ENCODE data around the gene TBC1D22A. TPM values are rescaled to one million over a fixed set of nuclear protein-coding genes. Genes with fewer than 3 reads are reported as not detected.

The TBC1D22A gene
- total RNA-seq, 2 experiments from 2014 or later = 47.2 to 49.1 TPM

GRCh38 chr22:46827136-46827780 is 64.8 kb downstream of the TBC1D22A start:
- no peak for ATAC-seq (ENCODE audit: low read depth)
- POLR2A ChIA-PET = no interaction called here
- Mint-ChIP-seq H3K4me3 (no peak overlapping the region), H3K27ac (no peak overlapping the region), H3K4me1 (peaks cover 5% of the 10 kb centered on the region), H3K9me3 (no peaks in the 10 kb centered on the region), H3K36me3 (peaks cover 36% of the 10 kb centered on the region), H3K27me3 (no peaks in the 10 kb centered on the region)
- no peak for DNase-seq

GRCh38 chr22:46827781-46828180 is 65.3 kb downstream of the TBC1D22A start:
- DNase-seq (no peak), ATAC-seq (ENCODE audit: low read depth) (no peak)
- H3K9me3 Mint-ChIP-seq = no peaks in the 10 kb centered on the region
- H3K4me1 Mint-ChIP-seq = peaks cover 5% of the 10 kb centered on the region
- no peaks in the 10 kb centered on the region for H3K27me3 Mint-ChIP-seq
- POLR2A ChIA-PET = no interaction called here
- no peak overlapping the region for H3K4me3 Mint-ChIP-seq
- peaks cover 37% of the 10 kb centered on the region for H3K36me3 Mint-ChIP-seq
- H3K27ac Mint-ChIP-seq = no peak overlapping the region

GRCh38 chr22:46828323-46828900 is 66.0 kb downstream of the TBC1D22A start:
- Mint-ChIP-seq H3K9me3 (peaks cover 2% of the 10 kb centered on the region), H3K4me3 (no peak overlapping the region)

GRCh38 chr22:46829117-46829891 is 66.9 kb downstream of the TBC1D22A start:
- Mint-ChIP-seq H3K4me1 (peaks cover 5% of the 10 kb centered on the region), H3K27me3 (no peaks in the 10 kb centered on the region), H3K36me3 (peaks cover 51% of the 10 kb centered on the region), H3K4me3 (no peak overlapping the region), H3K9me3 (peaks cover 6% of the 10 kb centered on the region), H3K27ac (no peak overlapping the region)
- DNase-seq (no peak), ATAC-seq (ENCODE audit: low read depth) (no peak)
- POLR2A ChIA-PET = no interaction called here

More at GRCh38 chr22:46828323-46828900, 66.0 kb downstream of the TBC1D22A start:
- H3K36me3 Mint-ChIP-seq = peaks cover 43% of the 10 kb centered on the region
- DNase-seq (no peak), ATAC-seq (ENCODE audit: low read depth) (no peak)
- peak overlapping the region; percentile 65 for H3K27ac Mint-ChIP-seq
- H3K27me3 Mint-ChIP-seq = no peaks in the 10 kb centered on the region
- POLR2A ChIA-PET = no interaction called here
- H3K4me1 Mint-ChIP-seq = peaks cover 5% of the 10 kb centered on the region

GRCh38 chr22:46829941-46830715 is 67.7 kb downstream of the TBC1D22A start:
- Mint-ChIP-seq H3K36me3 (peaks cover 56% of the 10 kb centered on the region), H3K9me3 (peaks cover 12% of the 10 kb centered on the region), H3K27ac (no peak overlapping the region), H3K4me1 (peaks cover 5% of the 10 kb centered on the region), H3K27me3 (no peaks in the 10 kb centered on the region), H3K4me3 (no peak overlapping the region)
- no peak for ATAC-seq (ENCODE audit: low read depth)
- POLR2A ChIA-PET = no interaction called here
- DNase-seq = no peak

GRCh38 chr22:46830841-46831240 is 68.4 kb downstream of the TBC1D22A start:
- Mint-ChIP-seq H3K4me1 (peaks cover 5% of the 10 kb centered on the region), H3K27me3 (no peaks in the 10 kb centered on the region), H3K4me3 (no peak overlapping the region), H3K27ac (peak overlapping the region; percentile 19), H3K36me3 (peaks cover 63% of the 10 kb centered on the region), H3K9me3 (peaks cover 15% of the 10 kb centered on the region)
- DNase-seq (no peak), ATAC-seq (ENCODE audit: low read depth) (no peak)
- POLR2A ChIA-PET = no interaction called here

GRCh38 chr22:46833228-46833627 is 70.8 kb downstream of the TBC1D22A start:
- H3K27me3 Mint-ChIP-seq = no peaks in the 10 kb centered on the region
- DNase-seq = no peak
- no peak for ATAC-seq (ENCODE audit: low read depth)
- peaks cover 20% of the 10 kb centered on the region for H3K9me3 Mint-ChIP-seq
- H3K36me3 Mint-ChIP-seq = peaks cover 64% of the 10 kb centered on the region
- no peak overlapping the region for H3K4me3 Mint-ChIP-seq
- peaks cover 5% of the 10 kb centered on the region for H3K4me1 Mint-ChIP-seq
- H3K27ac Mint-ChIP-seq = no peak overlapping the region
- POLR2A ChIA-PET = no interaction called here

- no peak overlapping the region for H3K27ac Mint-ChIP-seq
- H3K36me3 Mint-ChIP-seq = peaks cover 57% of the 10 kb centered on the region
- H3K4me3 Mint-ChIP-seq = no peak overlapping the region
- ATAC-seq (ENCODE audit: low read depth) (no peak), DNase-seq (no peak)
- POLR2A ChIA-PET = no interaction called here
- H3K27me3 Mint-ChIP-seq = no peaks in the 10 kb centered on the region
- H3K9me3 Mint-ChIP-seq = peaks cover 20% of the 10 kb centered on the region
- H3K4me1 Mint-ChIP-seq = peaks cover 3% of the 10 kb centered on the region
Measured at GRCh38 chr22:46834021-46834737, 71.7 kb downstream of the TBC1D22A start.

- DNase-seq = no peak
Measured at GRCh38 chr22:46835288-46835687, 72.8 kb downstream of the TBC1D22A start.

GRCh38 chr22:46835693-46836092 is 73.2 kb downstream of the TBC1D22A start:
- no peak for DNase-seq
- Mint-ChIP-seq H3K36me3 (peaks cover 49% of the 10 kb centered on the region), H3K27me3 (no peaks in the 10 kb centered on the region), H3K9me3 (peaks cover 20% of the 10 kb centered on the region), H3K27ac (no peak overlapping the region), H3K4me3 (no peak overlapping the region), H3K4me1 (peaks cover 4% of the 10 kb centered on the region)
- ATAC-seq (ENCODE audit: low read depth) = no peak
- POLR2A ChIA-PET = no interaction called here

More at GRCh38 chr22:46835288-46835687, 72.8 kb downstream of the TBC1D22A start:
- peaks cover 52% of the 10 kb centered on the region for H3K36me3 Mint-ChIP-seq
- no peak overlapping the region for H3K27ac Mint-ChIP-seq
- peaks cover 20% of the 10 kb centered on the region for H3K9me3 Mint-ChIP-seq
- H3K4me1 Mint-ChIP-seq = peaks cover 5% of the 10 kb centered on the region
- no peak overlapping the region for H3K4me3 Mint-ChIP-seq
- POLR2A ChIA-PET = no interaction called here
- no peaks in the 10 kb centered on the region for H3K27me3 Mint-ChIP-seq
- no peak for ATAC-seq (ENCODE audit: low read depth)

- Mint-ChIP-seq H3K9me3 (peaks cover under 1% of the 10 kb centered on the region), H3K4me1 (peaks cover 12% of the 10 kb centered on the region), H3K4me3 (no peak overlapping the region), H3K27me3 (no peaks in the 10 kb centered on the region), H3K36me3 (peaks cover 11% of the 10 kb centered on the region), H3K27ac (peak overlapping the region; percentile 37)
- POLR2A ChIA-PET = no interaction called here
- ATAC-seq (ENCODE audit: low read depth) (no peak), DNase-seq (no peak)
Measured at GRCh38 chr22:46841522-46841921, 79.1 kb downstream of the TBC1D22A start.

- POLR2A ChIA-PET = no interaction called here
- Mint-ChIP-seq H3K27me3 (no peaks in the 10 kb centered on the region), H3K4me3 (no peak overlapping the region), H3K27ac (no peak overlapping the region), H3K36me3 (peaks cover 8% of the 10 kb centered on the region), H3K9me3 (no peaks in the 10 kb centered on the region), H3K4me1 (peaks cover 16% of the 10 kb centered on the region)
- DNase-seq (no peak), ATAC-seq (ENCODE audit: low read depth) (no peak)
Measured at GRCh38 chr22:46842606-46843005, 80.2 kb downstream of the TBC1D22A start.

- POLR2A ChIA-PET = no interaction called here
- H3K9me3 Mint-ChIP-seq = no peaks in the 10 kb centered on the region
- DNase-seq (no peak), ATAC-seq (ENCODE audit: low read depth) (no peak)
- H3K4me1 Mint-ChIP-seq = peaks cover 16% of the 10 kb centered on the region
- H3K36me3 Mint-ChIP-seq = peaks cover 6% of the 10 kb centered on the region
- no peak overlapping the region for H3K27ac Mint-ChIP-seq
- H3K27me3 Mint-ChIP-seq = no peaks in the 10 kb centered on the region
- H3K4me3 Mint-ChIP-seq = no peak overlapping the region
Measured at GRCh38 chr22:46843821-46844255, 81.4 kb downstream of the TBC1D22A start.
